ENCODE results near the gene TSPAN9.

DNA sequence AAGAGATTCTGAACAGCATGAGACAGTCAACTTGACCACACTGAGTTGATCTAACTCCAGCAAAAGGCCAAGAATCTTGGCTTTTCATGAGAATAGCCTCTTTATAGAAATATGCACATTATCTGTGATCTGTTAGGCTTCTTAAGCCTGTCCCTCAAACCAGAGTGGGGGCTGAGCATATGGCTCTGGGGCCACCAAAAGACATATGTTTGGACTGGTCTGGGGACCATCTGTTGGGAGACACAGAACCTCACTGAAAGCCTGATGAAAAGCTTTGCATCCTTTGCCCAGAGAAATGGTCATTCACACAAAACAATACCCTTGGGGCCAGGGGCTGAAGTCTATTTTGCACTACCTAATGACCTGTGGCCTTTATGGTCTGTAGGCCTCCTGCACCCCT, 248.6 kb downstream of the TSPAN9 start:
- TF ChIP-seq, protein P1, sequence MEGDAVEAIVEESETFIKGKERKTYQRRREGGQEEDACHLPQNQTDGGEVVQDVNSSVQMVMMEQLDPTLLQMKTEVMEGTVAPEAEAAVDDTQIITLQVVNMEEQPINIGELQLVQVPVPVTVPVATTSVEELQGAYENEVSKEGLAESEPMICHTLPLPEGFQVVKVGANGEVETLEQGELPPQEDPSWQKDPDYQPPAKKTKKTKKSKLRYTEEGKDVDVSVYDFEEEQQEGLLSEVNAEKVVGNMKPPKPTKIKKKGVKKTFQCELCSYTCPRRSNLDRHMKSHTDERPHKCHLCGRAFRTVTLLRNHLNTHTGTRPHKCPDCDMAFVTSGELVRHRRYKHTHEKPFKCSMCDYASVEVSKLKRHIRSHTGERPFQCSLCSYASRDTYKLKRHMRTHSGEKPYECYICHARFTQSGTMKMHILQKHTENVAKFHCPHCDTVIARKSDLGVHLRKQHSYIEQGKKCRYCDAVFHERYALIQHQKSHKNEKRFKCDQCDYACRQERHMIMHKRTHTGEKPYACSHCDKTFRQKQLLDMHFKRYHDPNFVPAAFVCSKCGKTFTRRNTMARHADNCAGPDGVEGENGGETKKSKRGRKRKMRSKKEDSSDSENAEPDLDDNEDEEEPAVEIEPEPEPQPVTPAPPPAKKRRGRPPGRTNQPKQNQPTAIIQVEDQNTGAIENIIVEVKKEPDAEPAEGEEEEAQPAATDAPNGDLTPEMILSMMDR (IDR thresholded peaks at IDR 0.05; ENCODE audit: low read depth, low read length, missing input control): no peak
- TF ChIP-seq RAD21 (IDR thresholded peaks at IDR 0.05) (no peak), SP1 (IDR thresholded peaks at IDR 0.05) (no peak), EGR1 (IDR thresholded peaks at IDR 0.05; ENCODE audit: low read depth in 2 of 2) (no peak), GABPA (IDR thresholded peaks at IDR 0.05 in 1 of 2, conservative IDR thresholded peaks at IDR 0.05 in 1 of 2) (no peak), RXRA (IDR thresholded peaks at IDR 0.05) (no peak), HNF4G (IDR thresholded peaks at IDR 0.05) (no peak), JUND (IDR thresholded peaks at IDR 0.05) (no peak), YY1 (IDR thresholded peaks at IDR 0.05) (no peak), TAF1 (conservative IDR thresholded peaks at IDR 0.05) (no peak), NR2F2 (IDR thresholded peaks at IDR 0.05) (no peak)
- TF ChIP-seq, protein P2, sequence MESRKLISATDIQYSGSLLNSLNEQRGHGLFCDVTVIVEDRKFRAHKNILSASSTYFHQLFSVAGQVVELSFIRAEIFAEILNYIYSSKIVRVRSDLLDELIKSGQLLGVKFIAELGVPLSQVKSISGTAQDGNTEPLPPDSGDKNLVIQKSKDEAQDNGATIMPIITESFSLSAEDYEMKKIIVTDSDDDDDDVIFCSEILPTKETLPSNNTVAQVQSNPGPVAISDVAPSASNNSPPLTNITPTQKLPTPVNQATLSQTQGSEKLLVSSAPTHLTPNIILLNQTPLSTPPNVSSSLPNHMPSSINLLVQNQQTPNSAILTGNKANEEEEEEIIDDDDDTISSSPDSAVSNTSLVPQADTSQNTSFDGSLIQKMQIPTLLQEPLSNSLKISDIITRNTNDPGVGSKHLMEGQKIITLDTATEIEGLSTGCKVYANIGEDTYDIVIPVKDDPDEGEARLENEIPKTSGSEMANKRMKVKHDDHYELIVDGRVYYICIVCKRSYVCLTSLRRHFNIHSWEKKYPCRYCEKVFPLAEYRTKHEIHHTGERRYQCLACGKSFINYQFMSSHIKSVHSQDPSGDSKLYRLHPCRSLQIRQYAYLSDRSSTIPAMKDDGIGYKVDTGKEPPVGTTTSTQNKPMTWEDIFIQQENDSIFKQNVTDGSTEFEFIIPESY (IDR thresholded peaks at IDR 0.05): no peak
- TF ChIP-seq, protein P3, sequence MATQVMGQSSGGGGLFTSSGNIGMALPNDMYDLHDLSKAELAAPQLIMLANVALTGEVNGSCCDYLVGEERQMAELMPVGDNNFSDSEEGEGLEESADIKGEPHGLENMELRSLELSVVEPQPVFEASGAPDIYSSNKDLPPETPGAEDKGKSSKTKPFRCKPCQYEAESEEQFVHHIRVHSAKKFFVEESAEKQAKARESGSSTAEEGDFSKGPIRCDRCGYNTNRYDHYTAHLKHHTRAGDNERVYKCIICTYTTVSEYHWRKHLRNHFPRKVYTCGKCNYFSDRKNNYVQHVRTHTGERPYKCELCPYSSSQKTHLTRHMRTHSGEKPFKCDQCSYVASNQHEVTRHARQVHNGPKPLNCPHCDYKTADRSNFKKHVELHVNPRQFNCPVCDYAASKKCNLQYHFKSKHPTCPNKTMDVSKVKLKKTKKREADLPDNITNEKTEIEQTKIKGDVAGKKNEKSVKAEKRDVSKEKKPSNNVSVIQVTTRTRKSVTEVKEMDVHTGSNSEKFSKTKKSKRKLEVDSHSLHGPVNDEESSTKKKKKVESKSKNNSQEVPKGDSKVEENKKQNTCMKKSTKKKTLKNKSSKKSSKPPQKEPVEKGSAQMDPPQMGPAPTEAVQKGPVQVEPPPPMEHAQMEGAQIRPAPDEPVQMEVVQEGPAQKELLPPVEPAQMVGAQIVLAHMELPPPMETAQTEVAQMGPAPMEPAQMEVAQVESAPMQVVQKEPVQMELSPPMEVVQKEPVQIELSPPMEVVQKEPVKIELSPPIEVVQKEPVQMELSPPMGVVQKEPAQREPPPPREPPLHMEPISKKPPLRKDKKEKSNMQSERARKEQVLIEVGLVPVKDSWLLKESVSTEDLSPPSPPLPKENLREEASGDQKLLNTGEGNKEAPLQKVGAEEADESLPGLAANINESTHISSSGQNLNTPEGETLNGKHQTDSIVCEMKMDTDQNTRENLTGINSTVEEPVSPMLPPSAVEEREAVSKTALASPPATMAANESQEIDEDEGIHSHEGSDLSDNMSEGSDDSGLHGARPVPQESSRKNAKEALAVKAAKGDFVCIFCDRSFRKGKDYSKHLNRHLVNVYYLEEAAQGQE (IDR thresholded peaks at IDR 0.05): no peak

Measured in liver (tissue), 3 donors.